GM18909 (cell line): Measurements from ENCODE around the gene ANTXR1.
"Not testable (repeated sequence)": the region's sequence is repeated elsewhere in the genome, so short reads cannot be mapped to it uniquely, and the experiment has no call there.

Experiments used
- ATAC-seq: cut with Tn5 transposase; IDR thresholded peaks from one replicate; pipeline ENCODE4 v1.9.1; 2021; ENCODE audit warnings: mild to moderate bottlenecking; ENCODE audit not compliant: unreplicated experiment, poor library complexity

ANTXR1 gene

DNA sequence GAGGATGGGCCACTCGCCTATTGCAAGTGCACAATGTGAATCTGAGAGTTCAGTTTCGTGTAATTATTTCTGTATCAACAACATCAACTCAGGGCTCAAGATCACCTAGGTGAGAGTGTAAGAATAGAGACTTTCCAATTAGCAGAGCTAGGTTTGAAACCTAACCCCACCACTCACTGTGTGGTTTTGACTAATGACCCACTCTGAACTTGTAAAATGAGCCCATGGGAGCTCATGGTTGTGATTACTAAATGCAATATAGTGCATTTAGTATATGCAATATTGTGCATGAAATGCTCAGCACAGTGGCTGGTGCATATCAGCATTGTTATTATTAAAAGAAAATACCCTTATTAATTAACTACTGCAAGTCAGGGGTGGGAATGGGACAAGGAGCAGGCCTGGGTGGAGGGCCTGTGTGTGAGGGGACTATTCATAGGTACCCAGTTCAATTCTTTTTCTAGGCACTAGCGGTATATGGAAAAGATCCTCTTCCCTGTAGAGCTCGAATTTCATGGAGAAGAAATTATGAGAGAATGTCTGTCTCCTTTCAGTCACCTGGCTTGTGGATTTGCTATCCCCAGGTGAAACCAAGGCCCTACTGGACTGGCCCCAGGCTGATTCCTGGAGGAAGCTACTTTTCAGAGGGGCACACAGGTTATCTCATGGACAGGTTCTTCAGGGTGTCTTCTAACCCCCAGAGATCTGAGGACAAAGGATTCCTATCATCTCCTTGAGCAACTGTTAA is 204.5 kb downstream of the ANTXR1 start:
- no peak for ATAC-seq

DNA sequence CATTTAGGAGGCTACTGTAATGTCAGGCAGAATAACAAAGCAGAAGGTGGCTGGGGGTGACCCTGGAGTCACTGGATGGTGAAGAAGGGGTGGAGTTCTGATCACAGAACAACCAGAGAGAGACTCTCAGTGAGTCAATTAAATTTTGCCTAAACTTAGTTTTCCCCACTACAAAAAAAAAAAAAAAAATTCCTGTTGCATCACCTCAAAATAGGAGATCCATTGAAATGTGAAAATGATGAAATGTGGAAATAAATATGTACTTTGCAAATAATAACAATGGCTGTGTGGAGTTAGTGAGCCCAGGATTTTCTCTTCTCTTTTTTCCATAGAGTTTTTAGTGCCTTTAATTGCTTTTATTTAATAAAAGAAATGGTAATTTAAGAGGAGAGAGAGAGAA is 208.5 kb downstream of the ANTXR1 start:
- no peak for ATAC-seq

DNA sequence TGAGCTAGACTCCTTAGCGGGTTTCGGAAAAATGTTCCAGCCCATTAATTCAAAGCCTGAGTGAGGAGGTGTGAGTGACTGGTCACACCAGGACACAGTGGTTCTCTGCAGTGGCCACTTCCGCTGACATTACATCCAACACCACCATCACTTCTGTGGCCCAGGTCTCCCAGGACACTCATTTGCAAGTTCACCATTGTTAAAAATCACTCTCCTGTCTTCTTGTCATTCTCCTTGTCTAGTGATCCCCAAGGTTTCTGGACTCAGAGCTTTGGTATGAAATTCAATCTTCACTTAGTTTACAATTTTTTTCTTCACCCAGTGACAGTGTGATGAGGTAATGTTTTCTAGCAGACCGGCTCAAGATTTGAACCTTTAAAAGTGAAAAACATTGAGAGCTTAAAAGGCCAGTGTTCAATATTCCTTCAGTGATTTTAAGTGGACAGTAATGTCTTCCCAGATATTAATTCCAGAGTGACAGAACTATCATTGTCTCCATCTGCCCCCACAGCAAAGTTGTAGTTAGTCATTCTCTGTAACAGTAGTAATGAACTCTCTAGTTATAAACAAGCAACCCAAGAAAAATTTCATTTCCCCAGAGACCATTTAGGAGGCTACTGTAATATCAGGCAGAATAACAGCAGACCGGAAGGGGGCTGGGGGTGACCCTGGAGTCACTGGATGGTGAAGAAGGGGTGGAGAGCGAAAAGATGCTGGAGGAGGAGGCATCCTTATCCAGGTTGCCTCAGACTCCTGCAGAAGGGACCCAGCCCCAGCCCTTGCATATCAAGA is 209.2 kb downstream of the ANTXR1 start:
- no peak for ATAC-seq

DNA sequence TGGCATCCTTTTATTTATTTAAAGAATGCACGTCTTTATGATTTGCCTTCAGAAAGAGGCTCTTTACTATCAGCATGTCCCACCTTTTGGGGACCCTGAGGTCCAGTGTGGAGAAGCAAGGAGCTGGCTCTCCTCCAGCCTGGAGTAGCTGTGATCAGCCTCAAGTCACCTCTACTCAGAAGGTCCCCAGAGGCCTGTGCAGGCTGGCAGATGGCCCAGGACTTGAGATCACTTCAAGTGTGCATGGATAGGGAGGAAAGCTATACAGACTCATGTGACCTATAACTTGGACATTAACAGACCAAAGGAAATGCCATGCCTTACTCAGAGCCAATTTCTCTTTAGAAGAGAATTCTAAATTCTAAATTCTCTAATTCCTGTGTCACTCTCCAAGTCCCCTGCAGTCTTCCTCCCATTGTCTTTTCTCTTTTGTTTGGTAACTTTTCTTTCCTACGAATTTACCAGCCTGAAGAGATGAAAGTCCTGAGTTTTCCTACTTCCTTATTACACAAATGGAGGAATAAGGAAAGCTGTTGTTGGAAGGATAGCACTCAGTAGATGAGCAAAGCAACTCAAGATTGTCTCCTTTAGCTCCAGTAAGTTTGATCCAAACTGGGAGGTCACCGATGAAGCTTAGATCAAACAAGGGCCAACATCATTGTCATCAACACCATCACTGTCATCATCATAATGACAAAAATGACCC is 210.1 kb downstream of the ANTXR1 start:
- no peak for ATAC-seq

DNA sequence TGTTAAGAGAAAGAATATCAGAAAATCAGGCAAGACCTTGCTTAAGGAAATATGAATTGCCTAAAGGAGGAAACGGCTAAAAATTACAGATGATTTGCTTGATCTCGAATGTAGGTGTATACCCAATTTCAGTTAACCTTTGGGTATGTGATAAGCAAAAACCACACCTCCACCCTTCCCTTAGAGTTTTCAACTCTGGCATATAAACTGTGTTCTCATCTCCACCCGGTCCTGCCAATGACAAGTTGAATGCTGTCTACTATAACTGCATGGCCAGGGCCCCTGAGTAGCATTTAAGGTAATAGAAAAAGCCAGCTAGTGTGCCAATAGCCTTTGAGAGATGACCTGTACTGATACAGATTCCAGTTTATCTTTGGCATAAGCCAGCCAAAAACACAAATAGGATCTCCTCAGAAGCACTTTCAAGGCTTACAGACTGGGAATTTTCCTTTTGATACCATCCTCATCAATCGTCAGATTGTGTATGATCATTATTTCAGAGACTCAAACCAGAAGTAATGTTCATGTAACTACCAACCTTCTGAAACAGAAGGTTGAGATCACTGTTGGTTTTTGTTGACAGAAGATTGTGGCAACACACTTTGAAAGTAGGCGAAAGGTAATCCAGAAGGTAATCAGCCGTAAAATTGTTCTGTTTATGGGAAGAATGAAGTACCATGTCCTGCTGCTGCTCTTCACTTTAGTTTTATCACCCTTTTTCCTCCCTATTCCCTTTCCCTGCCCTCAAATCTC is 211.0 kb downstream of the ANTXR1 start:
- ATAC-seq, result no peak

DNA sequence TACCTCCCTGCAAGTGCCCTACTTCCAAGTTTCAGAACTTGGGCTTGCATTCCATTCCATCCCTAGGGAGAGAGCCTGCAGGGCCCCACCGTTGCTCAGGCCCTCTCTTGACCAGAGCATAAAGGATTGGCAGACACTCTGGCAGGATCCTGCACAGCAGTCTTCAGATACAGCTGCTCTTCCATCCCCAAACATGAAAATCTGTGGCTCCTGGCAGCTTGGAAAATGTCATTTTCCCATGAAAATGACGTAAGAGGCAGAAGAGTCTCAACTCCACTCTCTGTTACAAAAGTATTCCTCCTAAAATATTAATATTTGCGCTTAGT is 211.5 kb downstream of the ANTXR1 start:
- ATAC-seq, result no peak

DNA sequence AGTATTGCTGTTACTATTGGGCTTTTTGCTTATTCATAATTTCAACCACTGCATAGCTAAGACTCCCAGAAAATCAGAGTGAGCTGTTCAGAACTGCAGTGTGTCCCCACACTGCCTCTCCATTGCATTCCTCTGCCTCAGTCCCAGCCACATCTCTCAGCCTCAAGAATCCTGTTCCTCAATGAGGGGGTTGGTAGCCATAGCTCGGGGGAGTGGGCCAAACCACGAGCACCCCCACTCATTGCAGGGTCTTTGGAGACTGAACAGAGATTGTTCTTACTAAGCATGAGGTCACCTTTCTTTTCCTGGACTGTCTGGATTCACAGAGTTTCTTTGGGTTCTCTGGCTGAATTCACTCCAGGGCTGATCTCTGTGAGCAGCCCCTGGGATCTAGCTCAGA is 213.0 kb downstream of the ANTXR1 start:
- no peak for ATAC-seq

DNA sequence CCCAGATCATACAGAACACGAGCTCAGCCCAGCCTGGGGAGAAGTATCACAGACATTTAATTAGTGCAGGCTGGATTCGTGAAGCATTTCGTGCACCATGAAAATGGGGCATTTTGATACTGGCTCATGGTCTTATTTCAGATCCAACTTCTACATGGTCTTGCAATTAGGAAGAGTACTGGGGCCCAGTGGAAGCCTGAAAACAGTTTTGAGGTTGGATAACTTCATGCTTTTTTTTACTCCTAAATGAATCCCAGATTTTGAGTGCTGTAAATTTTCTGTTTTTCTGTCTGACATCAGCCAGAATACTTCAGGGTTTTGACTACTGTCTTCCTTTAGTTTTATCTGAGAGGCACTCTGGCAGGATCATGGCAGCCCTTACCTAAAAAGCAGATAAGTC is 213.9 kb downstream of the ANTXR1 start:
- no peak for ATAC-seq

DNA sequence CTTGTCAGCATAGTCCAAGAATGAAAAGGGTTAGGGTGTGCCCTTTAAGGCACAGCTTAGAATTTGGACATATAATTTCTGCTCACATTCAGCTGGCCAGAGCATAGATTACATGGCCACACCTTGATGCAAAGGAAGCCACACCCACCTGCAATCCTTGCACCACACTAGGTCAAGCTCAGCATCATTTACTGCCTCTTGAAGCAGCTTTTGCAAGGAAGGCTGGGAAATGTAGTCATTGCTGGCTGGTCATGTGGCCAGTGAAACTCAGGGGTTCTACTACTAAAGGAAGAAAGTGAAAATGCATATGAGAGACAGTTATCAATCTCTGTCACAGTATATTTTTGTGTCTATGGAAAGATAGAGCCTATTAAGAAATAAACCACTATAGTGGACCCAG is 214.7 kb downstream of the ANTXR1 start:
- ATAC-seq, result no peak

DNA sequence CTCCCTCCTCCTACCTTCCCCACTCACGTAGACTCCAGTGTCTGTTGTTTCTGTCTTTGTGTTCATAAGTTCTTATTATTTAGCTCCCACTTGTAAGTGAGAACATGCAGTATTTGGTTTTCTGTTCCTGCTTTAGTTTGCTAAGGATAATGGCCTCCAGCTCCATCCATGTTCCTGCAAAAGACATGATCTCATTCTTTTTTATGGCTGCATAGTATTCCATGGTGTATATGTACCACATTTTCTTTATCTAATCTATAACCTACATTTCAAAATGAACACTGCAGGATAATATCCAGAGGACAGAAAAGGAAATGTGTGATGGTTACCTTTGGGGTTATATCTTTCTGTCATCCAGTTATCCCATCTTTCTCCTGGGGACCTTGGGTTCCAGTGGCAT is 218.0 kb downstream of the ANTXR1 start:
- not testable (repeated sequence) for ATAC-seq

DNA sequence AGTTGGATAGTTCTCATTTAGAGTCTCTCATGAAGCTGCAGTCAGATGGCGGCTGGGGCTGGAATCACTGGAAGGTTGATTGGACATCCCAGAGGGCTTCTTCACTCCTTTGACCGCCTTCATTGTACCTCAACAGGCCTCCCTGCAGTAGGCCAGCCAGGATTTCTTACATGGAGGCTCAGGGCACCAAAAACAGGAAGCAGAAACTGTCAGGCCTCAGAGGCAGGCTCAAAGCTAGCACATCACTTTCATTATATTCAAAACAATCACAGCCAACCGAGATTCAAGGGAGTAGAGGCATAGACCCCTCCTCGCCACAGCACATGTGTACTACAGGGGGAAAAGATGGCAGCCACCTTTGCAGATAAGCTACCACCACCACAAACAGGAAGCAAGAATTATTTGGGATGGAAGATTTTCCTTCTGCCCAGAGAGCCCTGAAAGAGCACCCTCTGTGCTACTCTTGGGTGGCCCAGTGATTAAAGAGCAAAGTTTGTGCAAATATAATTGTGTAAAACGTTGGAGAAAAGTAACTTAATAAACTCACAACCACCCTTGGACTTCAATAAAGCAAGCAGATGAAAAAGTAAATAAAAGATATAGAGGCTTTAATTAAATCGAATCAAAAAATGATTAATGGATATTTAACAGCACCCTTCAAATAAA is 218.8 kb downstream of the ANTXR1 start:
- no peak for ATAC-seq

DNA sequence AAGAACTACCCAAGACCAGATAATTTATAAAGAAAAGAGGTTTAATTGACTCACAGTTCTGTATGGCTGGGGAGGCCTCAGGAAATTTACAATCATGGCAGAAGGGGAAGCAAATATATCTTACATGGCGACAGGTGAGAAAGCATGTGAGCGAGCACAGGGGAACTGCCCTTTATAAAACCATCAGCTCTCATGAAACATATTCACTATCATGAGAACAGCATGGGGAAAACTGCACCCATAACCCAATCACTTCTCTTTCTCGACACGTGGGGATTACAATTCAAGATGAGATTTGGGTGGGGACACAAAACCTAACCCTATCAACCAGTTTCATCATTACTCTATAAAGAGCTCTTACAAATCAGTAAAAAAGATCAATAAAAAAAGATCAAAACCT is 222.9 kb downstream of the ANTXR1 start:
- not testable (repeated sequence) for ATAC-seq

DNA sequence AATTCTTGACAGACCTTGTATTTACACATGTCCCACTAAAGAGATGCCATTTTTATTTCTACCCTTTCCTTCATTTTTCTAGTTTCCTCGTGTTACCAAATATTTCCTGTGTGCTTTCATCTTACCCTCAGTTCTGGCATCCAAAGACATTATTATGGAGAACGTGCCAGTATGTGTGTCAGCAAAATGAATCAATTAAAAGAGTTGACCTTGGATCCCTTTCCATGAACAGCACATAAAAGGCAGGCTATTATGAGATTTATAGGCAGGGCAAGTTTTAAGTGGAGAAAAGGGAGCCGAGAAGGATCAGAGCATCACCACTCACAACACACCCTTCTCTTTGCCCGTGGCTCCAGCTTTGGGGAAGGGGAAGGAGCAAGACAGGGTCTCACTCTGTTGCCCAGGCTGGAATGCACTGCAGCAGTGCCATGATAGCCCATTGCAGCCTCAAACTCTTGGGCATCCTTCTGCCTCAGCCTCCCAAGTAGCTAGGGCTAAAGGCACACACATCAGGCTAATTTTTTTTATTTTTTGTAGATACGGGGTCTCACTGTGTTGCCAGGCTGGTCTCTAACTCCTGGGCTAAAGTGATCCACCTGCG is 224.2 kb downstream of the ANTXR1 start:
- no peak for ATAC-seq

DNA sequence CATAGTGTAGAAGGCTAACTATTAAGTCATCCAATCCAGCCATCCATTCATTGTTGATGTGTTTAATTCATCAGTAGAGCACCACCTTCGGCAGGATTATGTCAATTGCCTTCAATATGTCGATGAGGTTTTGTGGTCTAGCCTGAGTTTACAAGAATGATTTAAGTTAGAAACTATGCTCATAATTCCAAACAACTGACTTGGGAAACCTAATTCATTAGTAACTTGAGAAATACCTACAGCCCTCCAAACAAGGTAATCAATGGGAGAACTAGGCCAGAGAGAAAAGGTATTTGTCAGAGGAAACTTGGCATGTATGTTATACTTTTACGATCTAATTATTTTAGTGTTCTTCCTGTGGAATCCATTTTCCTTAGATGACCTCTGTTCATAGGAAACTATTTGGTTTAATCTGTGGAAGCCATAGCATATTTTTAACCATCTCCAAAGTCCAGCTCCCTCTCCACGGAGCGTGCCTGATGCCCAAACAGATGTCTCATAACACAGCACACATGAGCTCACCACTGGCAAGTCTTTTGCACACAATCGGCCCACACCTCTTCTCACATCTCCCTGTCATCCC is 225.6 kb downstream of the ANTXR1 start:
- no peak for ATAC-seq

DNA sequence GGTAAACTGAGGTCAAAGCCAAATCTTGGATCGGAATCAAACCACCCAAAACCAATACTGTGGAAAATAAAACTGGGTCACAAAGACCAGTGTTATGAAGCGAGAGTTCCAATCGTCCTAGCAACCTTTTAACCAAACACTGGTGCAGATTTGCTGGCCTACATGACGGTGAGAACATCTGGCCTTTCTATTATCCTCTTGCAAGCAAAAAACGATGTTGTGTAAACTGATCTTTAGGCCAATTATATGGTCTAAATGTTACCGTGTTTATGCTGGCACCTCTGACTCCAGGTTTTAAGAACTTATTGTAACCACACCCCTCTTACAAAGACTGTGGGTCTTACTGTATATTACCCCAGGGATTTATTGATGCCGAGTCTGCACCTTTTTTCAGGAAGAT is 228.1 kb downstream of the ANTXR1 start:
- no peak for ATAC-seq

DNA sequence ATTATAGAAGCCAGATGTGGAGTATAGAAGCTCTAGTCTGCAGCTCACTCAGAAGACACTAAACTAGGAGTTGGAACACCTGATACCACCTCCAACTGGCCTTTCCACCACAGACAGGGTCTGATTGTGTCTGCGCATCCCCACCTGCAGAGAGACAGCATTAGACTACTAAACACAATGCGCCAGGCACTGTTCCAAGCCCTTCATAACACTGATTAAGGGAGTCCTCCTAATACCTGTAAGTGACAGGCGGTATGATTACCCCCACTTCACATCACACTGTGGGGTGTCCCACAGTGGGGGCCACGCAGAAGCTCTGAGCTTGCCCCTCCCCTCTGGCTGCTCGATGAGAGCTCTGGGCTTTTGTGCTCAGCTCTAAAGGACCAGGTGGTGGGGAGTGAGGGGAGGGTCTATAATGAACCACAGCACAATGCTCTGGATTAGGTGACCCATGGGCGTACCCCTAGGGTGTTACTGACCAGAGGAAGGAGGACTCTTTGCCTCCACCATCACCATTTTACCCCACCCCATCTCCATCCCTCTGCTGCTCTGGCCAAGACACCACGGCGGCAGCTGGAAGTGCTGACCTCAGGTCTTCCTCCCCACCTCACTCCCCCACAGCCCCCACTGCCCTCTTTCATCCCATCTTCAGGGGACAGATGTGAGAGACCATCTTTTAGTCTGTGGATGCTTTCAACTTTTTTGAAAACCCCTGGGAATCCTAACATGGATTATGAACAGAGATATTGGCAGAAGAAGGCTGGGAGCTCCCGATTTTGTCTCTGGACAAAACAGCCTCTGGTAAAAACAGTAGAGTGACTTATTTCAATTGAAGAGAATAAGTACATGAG is 228.9 kb downstream of the ANTXR1 start:
- ATAC-seq, result no peak

DNA sequence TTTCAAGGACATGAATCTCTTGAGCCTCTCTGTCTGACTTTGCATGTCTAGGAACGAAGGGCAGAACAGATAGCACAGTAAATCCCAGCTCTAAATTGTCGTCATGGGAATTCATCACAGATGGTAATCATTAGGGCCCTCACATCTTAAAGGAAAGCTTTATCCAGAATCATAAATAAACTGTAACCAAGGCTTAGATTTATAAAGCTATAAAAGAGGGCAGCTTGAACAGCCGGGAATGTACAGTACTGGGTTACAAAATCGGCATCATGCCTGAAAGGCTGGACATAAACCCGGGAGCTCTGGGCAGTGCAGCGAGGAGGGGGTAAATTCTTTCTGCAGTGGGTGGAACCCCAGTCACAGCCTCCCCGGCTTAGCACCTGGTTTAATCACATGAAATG is 229.7 kb downstream of the ANTXR1 start:
- no peak for ATAC-seq

DNA sequence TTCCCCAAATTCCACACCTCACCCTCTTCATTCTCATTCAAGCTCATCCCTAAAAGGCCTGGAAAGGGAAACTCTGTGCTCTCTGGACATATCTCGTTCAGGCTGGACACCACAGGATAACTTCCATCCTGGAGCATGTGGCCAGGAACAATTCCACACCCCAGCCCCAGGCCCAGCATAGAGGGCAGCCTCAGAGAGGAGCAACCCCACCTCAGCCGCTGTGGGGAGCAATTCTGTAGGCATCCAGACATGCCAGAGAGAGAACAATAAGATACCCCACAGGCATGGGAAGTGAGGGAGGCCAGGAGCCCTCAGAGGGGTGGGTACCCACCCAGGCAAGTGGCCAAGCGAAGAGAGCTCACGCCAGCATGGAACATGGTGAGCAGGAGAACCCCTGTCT is 230.7 kb downstream of the ANTXR1 start:
- ATAC-seq, result no peak

DNA sequence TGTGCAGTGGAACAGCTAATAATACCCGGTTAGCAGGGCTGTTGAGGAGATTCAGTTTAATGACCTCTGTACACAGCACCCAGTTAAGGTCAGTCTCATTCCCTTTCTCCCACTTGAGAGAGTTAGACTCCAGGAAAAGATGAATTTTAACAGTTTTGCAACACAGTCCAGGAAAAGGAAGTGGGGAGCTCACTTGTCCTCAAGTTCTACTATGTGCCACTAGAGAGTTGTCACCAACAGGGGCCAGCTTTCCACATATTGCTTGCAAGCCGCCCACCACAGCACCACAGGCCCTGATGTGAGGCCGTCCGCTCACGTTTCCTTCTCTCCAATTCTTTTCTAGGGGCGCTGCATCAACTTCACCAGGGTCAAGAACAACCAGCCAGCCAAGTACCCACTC is 231.9 kb downstream of the ANTXR1 start:
- no peak for ATAC-seq
